H1 (cell line): Measurements from ENCODE around the gene ENPEP. TPM values are rescaled to one million over a fixed set of nuclear protein-coding genes. Genes with fewer than 3 reads are reported as not detected.

ENCODE experiments used
- CTCF ChIA-PET: fragments of 300-600 bp; sonication (Branson Sonifier 250); formaldehyde crosslinking; loops from one replicate; lab custom pipeline; 2021; ENCODE audit not compliant: partially characterized antibody; lab: Charles Lee
- POLR2A ChIA-PET: fragments of 300-600 bp; sonication (Branson Sonifier 250); formaldehyde crosslinking; loops from one replicate; lab custom pipeline; 2021; ENCODE audit warnings: inconsistent platforms; ENCODE audit not compliant: partially characterized antibody; lab: Charles Lee
- DNase-seq, 2 experiments: peaks; one replicate each; pipeline versions ENCODE4 v3.0.0 to v3.0.0-alpha.2; 2010 to 2022; ENCODE audit warnings: low spot score in 2 of 2, low read depth in 1 of 2, mixed read lengths in 1 of 2
- FAIRE-seq: peaks from 2 replicates; lab custom pipeline; 2011; peaks lifted over from hg19 to GRCh38; lab: Jason Lieb, UNC
- H2AFZ ChIP-seq: 2 replicates; pipeline ENCODE4 v1.8.1; 2012; ENCODE audit warnings: low read length, inconsistent platforms
- H2AK5ac ChIP-seq: 2 replicates; pipeline ENCODE4 v1.6.1; 2013; ENCODE audit warnings: low read depth, low read length
- H2BK120ac ChIP-seq: replicated peaks from 2 replicates; pipeline ENCODE3; 2013; ENCODE audit warnings: low read depth, low read length, inconsistent platforms
- H2BK12ac ChIP-seq: 2 replicates; pipeline ENCODE4 v1.6.1; 2013; ENCODE audit warnings: low read depth, low read length
- H2BK15ac ChIP-seq: 2 replicates; pipeline ENCODE4 v1.6.1; 2013; ENCODE audit warnings: low read length
- H2BK20ac ChIP-seq: 2 replicates; pipeline ENCODE4 v1.6.1; 2013; ENCODE audit warnings: low read length
- H2BK5ac ChIP-seq: 2 replicates; pipeline ENCODE4 v1.6.1; 2013; ENCODE audit warnings: low read depth, low read length
- H3K14ac ChIP-seq: 2 replicates; pipeline ENCODE4 v1.6.1; 2013; ENCODE audit warnings: inconsistent platforms; ENCODE audit not compliant: insufficient read length
- H3K18ac ChIP-seq: 2 replicates; pipeline ENCODE4 v1.6.1; 2013; ENCODE audit warnings: low read length; ENCODE audit errors: extremely low read depth
- H3K23ac ChIP-seq: 2 replicates; pipeline ENCODE4 v1.6.1; 2013; ENCODE audit warnings: inconsistent platforms; ENCODE audit not compliant: insufficient read length
- H3K23me2 ChIP-seq: 2 replicates; pipeline ENCODE4 v1.6.1; 2013; ENCODE audit warnings: low read depth, low read length
- H3K27ac ChIP-seq: 2 replicates; pipeline ENCODE4 v1.6.1; 2011; ENCODE audit warnings: low read depth, low read length, inconsistent platforms
- H3K27me3 ChIP-seq, 4 experiments: replicated peaks in 1 of 4; 1 replicate in 1 of 4; 2 replicates in 3 of 4; pipeline versions ENCODE4 v1.6.1 to v1.8.1; 2011 to 2013; ENCODE audit warnings: low read length in 3 of 4, mild to moderate bottlenecking in 3 of 4, inconsistent platforms in 2 of 4, mixed read lengths in 2 of 4, moderate library complexity in 1 of 4; ENCODE audit not compliant: control insufficient read depth in 3 of 4, insufficient read depth in 3 of 4; ENCODE audit errors: extremely low read depth in 1 of 4
- H3K36me3 ChIP-seq, 4 experiments: 2 replicates each; pipeline versions ENCODE4 v1.6.1 to v1.8.1; 2011 to 2013; ENCODE audit warnings: mild to moderate bottlenecking in 4 of 4, low read length in 3 of 4, moderate library complexity in 2 of 4, control low read depth in 1 of 4, inconsistent platforms in 1 of 4; ENCODE audit not compliant: insufficient read depth in 4 of 4, control insufficient read depth in 2 of 4
- H3K4ac ChIP-seq: replicated peaks from 2 replicates; pipeline ENCODE3; 2013; ENCODE audit warnings: low read length, low read depth, mixed read lengths, inconsistent platforms; ENCODE audit not compliant: insufficient read length
- H3K4me1 ChIP-seq, 4 experiments: replicated peaks in 1 of 4; 1 replicate in 1 of 4; 2 replicates in 3 of 4; pipeline versions ENCODE4 v1.6.1 to v1.8.1; 2011 to 2013; ENCODE audit warnings: low read length in 3 of 4, inconsistent platforms in 2 of 4, mixed read lengths in 1 of 4; ENCODE audit not compliant: insufficient read depth in 4 of 4, control insufficient read depth in 3 of 4
- H3K4me2 ChIP-seq, 2 experiments: 2 replicates each; pipeline versions ENCODE4 v1.6.1 to v1.8.1; 2011 to 2013; ENCODE audit warnings: low read depth in 2 of 2, low read length in 2 of 2, control low read depth in 1 of 2, inconsistent platforms in 1 of 2, mild to moderate bottlenecking in 1 of 2; ENCODE audit not compliant: insufficient read depth in 1 of 2
- H3K4me3 ChIP-seq, 4 experiments: fragments of 200-600, 300-600 bp in 1 of 4; sonication (generic), shearing (Covaris generic), sonication (Bioruptor Twin) in 1 of 4; 2 replicates each; pipeline versions ENCODE4 v1.5.1 to v1.8.1; 2011 to 2016; ENCODE audit warnings: low read length in 4 of 4, low read depth in 3 of 4, control low read depth in 2 of 4, inconsistent platforms in 2 of 4, mild to moderate bottlenecking in 2 of 4, mixed read lengths in 1 of 4, moderate library complexity in 1 of 4; ENCODE audit not compliant: insufficient read depth in 2 of 4; ENCODE audit errors: extremely low read depth in 1 of 4
- H3K56ac ChIP-seq: replicated peaks from 2 replicates; pipeline ENCODE3; 2013; ENCODE audit warnings: low read depth, mild to moderate bottlenecking, mixed read lengths, low read length, inconsistent platforms; ENCODE audit not compliant: insufficient read length
- H3K79me1 ChIP-seq: 2 replicates; pipeline ENCODE4 v1.6.1; 2013; ENCODE audit warnings: low read depth, low read length, control low read depth
- H3K79me2 ChIP-seq, 2 experiments: 2 replicates each; pipeline versions ENCODE4 v1.6.1 to v1.8.1; 2012 to 2013; ENCODE audit warnings: low read length in 2 of 2, mild to moderate bottlenecking in 2 of 2, inconsistent platforms in 1 of 2; ENCODE audit not compliant: insufficient read depth in 2 of 2, control insufficient read depth in 1 of 2
- H3K9ac ChIP-seq, 4 experiments: replicated peaks in 1 of 4; 1 replicate in 1 of 4; 2 replicates in 3 of 4; pipeline versions ENCODE4 v1.6.1 to v1.8.1; 2011 to 2013; ENCODE audit warnings: low read depth in 3 of 4, low read length in 3 of 4, control low read depth in 2 of 4, mild to moderate bottlenecking in 2 of 4, moderate library complexity in 2 of 4, inconsistent platforms in 1 of 4; ENCODE audit errors: extremely low read depth in 1 of 4
- H3K9me3 ChIP-seq, 2 experiments: 2 replicates each; pipeline versions ENCODE4 v1.6.1 to v1.8.1; 2012 to 2013; ENCODE audit warnings: mild to moderate bottlenecking in 2 of 2, moderate library complexity in 2 of 2, control low read depth in 1 of 2, inconsistent platforms in 1 of 2, low read depth in 1 of 2, low read length in 1 of 2, mixed read lengths in 1 of 2; ENCODE audit not compliant: insufficient read depth in 2 of 2
- H4K20me1 ChIP-seq, 2 experiments: replicated peaks in 1 of 2; 2 replicates each; pipeline versions ENCODE3 to v1.8.1; 2011 to 2013; ENCODE audit warnings: inconsistent platforms in 2 of 2, low read length in 2 of 2, mild to moderate bottlenecking in 1 of 2; ENCODE audit not compliant: insufficient read depth in 2 of 2, control insufficient read depth in 1 of 2
- H4K5ac ChIP-seq: 2 replicates; pipeline ENCODE4 v1.6.1; 2013; ENCODE audit warnings: low read length, low read depth, mixed read lengths, inconsistent platforms; ENCODE audit not compliant: insufficient read length
- H4K8ac ChIP-seq: 2 replicates; pipeline ENCODE4 v1.8.0; 2013; ENCODE audit warnings: mild to moderate bottlenecking, moderate library complexity, low read length, inconsistent platforms; ENCODE audit not compliant: insufficient read depth; ENCODE audit errors: extremely low read depth
- H4K91ac ChIP-seq: replicated peaks from 2 replicates; pipeline ENCODE3; 2013; ENCODE audit warnings: low read length, mixed read lengths, inconsistent platforms; ENCODE audit not compliant: insufficient read length
- BRCA1 ChIP-seq: IDR thresholded peaks from 2 replicates; pipeline ENCODE4 v1.6.1; 2012; ENCODE audit warnings: low read depth, low read length, improper control_type of control experiment
- HDAC2 ChIP-seq, 2 experiments: fragments of 300-600 bp in 1 of 2; sonication (generic) in 1 of 2; IDR thresholded peaks; 2 replicates each; pipeline ENCODE4 v1.6.1; 2011 to 2012; ENCODE audit warnings: low read depth in 2 of 2, low read length in 2 of 2, mild to moderate bottlenecking in 2 of 2, moderate library complexity in 2 of 2, borderline replicate concordance in 1 of 2, inconsistent platforms in 1 of 2
- HDAC6 ChIP-seq: IDR thresholded peaks from one replicate; pipeline ENCODE4 v1.7.1; 2012; ENCODE audit warnings: low read depth, mild to moderate bottlenecking, inconsistent platforms, low read length, moderate library complexity
- POU5F1 ChIP-seq: IDR thresholded peaks from 2 replicates; pipeline ENCODE4 v1.6.1; 2011; ENCODE audit warnings: low read depth, mild to moderate bottlenecking, low read length, moderate library complexity
- RAD21 ChIP-seq, 2 experiments: IDR thresholded peaks in 1 of 2; conservative IDR thresholded peaks in 1 of 2; 2 replicates each; pipeline ENCODE4 v1.6.1; 2011; ENCODE audit warnings: low read depth in 2 of 2, low read length in 2 of 2, improper control_type of control experiment in 1 of 2, inconsistent platforms in 1 of 2, mild to moderate bottlenecking in 1 of 2, moderate library complexity in 1 of 2
- SAP30 ChIP-seq: fragments of 300-600 bp; sonication (generic); IDR thresholded peaks from 2 replicates; pipeline ENCODE4 v1.7.1; 2012; ENCODE audit warnings: low read length, moderate library complexity, mild to moderate bottlenecking, inconsistent platforms; ENCODE audit not compliant: insufficient read depth, insufficient replicate concordance
- SIN3A ChIP-seq, 2 experiments: IDR thresholded peaks in 1 of 2; conservative IDR thresholded peaks in 1 of 2; 2 replicates each; pipeline ENCODE4 v1.6.1; 2011 to 2012; ENCODE audit warnings: low read length in 2 of 2, improper control_type of control experiment in 1 of 2, low read depth in 1 of 2, mild to moderate bottlenecking in 1 of 2
- SIX5 ChIP-seq: IDR thresholded peaks from 2 replicates; pipeline ENCODE4 v1.6.1; 2011; ENCODE audit warnings: mild to moderate bottlenecking, low read depth, low read length
- SRF ChIP-seq: IDR thresholded peaks from 2 replicates; pipeline ENCODE4 v1.6.1; 2011; ENCODE audit warnings: mild to moderate bottlenecking, low read depth, low read length, moderate library complexity
- TAF7 ChIP-seq: optimal IDR thresholded peaks from 2 replicates; pipeline ENCODE3; 2011; ENCODE audit warnings: low read depth, mild to moderate bottlenecking, inconsistent platforms, low read length, moderate library complexity, borderline replicate concordance
- TBP ChIP-seq: IDR thresholded peaks from 2 replicates; pipeline ENCODE4 v1.6.1; 2011; ENCODE audit warnings: low read depth, low read length, improper control_type of control experiment
- ZNF274 ChIP-seq: IDR thresholded peaks from 2 replicates; pipeline ENCODE4 v1.7.0; 2012; ENCODE audit warnings: low read length, borderline replicate concordance; ENCODE audit errors: extremely low read depth
- WGBS, 2 experiments: shearing (Covaris generic) in 1 of 2; methylation state at CpG; one replicate each; pipeline versions ENCODE4 v1.1.6 to v1.1.7; 2013 to 2015; ENCODE audit warnings: low lambda C conversion rate in 2 of 2, mixed read lengths in 2 of 2, inconsistent platforms in 1 of 2, low coverage in 1 of 2, missing lambda C conversion rate in 1 of 2; ENCODE audit not compliant: insufficient replicate concordance in 2 of 2, insufficient coverage in 1 of 2, insufficient read length in 1 of 2; ENCODE audit errors: extremely low coverage in 1 of 2, missing lambda C conversion rate in 1 of 2; 5-methylcytosine and 5-hydroxymethylcytosine counted together
- polyA plus RNA-seq, 7 experiments: library from polyadenylated mRNA; depleted of rRNA in 3 of 7; stranded (reverse) in 5 of 7; unstranded in 2 of 7; fragments of >200 nt in 5 of 7; fragments of 200-250 nt in 2 of 7; gene quantifications; 1 replicate in 5 of 7; 2 replicates in 1 of 7; 4 replicates in 1 of 7; pipeline versions ENCODE4 v1.2.1 to v1.2.3, GENCODE V29; 2011 to 2013; ENCODE audit warnings: missing spikeins in 2 of 7, mixed read lengths in 2 of 7
- total RNA-seq: library from RNA; stranded (reverse); fragmentation: NEBNext Ultra II Directional; extraction: Animal tissue kit (Norgen Biotek cat#: 25700); gene quantifications from 2 replicates; pipeline ENCODE4 v1.2.1, GENCODE V29; 2021
- TF ChIP-seq, protein P1 (sequence below): IDR thresholded peaks from 2 replicates; pipeline ENCODE4 v1.6.1; 2012; ENCODE audit warnings: inconsistent platforms

The ENPEP gene
- total and polyA plus RNA-seq, 2 of the 8 experiments (the other 6 are each of a cell fraction or from before 2014, with no cell fraction given), result 0.09 to 0.61 TPM

DNA sequence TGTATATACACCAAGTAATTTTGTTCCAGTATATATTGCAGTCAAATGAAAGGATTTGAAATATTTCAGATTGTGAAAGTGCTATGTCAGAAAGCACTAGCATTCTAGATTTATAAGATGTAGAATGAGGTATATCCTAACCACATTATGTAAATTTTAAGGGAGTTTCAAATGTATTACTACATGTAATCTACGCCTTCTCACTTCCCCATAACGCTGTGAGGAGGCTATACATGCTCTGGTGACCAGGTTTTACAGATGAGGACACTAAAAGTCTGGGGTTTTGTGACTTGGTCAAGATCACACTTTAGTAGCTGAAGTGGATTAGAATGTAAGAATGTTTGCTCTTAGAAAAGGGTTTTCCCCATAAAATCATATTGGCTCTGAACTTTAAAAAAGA lies 8.1 kb downstream of the ENPEP start:
- H3K9ac ChIP-seq, result no peak overlapping the region
- 98% methylated on average over 2 of the region's 2 CpGs; no CpG with 5 or more reads in 1 of the 2 experiments for WGBS, 2 experiments
- TF ChIP-seq SAP30, result no peak
- TF ChIP-seq RAD21 (IDR thresholded peaks at IDR 0.05 in 1 of 2, conservative IDR thresholded peaks at IDR 0.05 in 1 of 2; ENCODE audit: low read depth in 2 of 2, low read length in 2 of 2), result no peak
- no peak for TF ChIP-seq SIN3A (conservative IDR thresholded peaks at IDR 0.05 in 1 of 2, IDR thresholded peaks at IDR 0.05 in 1 of 2; ENCODE audit: low read depth in 1 of 2, low read length in 2 of 2)
- TF ChIP-seq TBP, result no peak
- TF ChIP-seq BRCA1, result no peak
- TF ChIP-seq HDAC6, result no peak
- TF ChIP-seq SIX5, result no peak
- TF ChIP-seq ZNF274, result no peak
- no peak for TF ChIP-seq SRF
- no peak for TF ChIP-seq POU5F1
- TF ChIP-seq, protein P1, sequence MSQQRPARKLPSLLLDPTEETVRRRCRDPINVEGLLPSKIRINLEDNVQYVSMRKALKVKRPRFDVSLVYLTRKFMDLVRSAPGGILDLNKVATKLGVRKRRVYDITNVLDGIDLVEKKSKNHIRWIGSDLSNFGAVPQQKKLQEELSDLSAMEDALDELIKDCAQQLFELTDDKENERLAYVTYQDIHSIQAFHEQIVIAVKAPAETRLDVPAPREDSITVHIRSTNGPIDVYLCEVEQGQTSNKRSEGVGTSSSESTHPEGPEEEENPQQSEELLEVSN, result no peak
- TF ChIP-seq HDAC2 (IDR thresholded peaks at IDR 0.05; ENCODE audit: borderline replicate concordance in 1 of 2, low read depth in 2 of 2, low read length in 2 of 2), result no peak
- TF ChIP-seq TAF7, result no peak

More for the DNA sequence above, 8.1 kb downstream of the ENPEP start:
- Histone ChIP-seq H3K79me1 (no peaks in the 10 kb centered on the region), H3K4me1 (peaks cover 0 to 9% (median under 1%) of the 10 kb centered on the region in 4 experiments; a peak in 4 of 7 replicates), H3K18ac (no peak overlapping the region), H2AFZ (no peak overlapping the region), H2BK12ac (no peak overlapping the region), H3K9me3 (no peaks in the 10 kb centered on the region), H3K27me3 (no peaks in the 10 kb centered on the region), H4K20me1 (no peaks in the 10 kb centered on the region), H3K23ac (no peak overlapping the region), H2BK15ac (no peak overlapping the region), H4K91ac (no peak overlapping the region), H2AK5ac (no peak overlapping the region), H4K8ac (no peak overlapping the region), H3K79me2 (no peaks in the 10 kb centered on the region), H3K4me2 (no peak overlapping the region), H4K5ac (no peak overlapping the region), H3K56ac (no peak overlapping the region), H3K4me3 (no peak overlapping the region), H2BK120ac (no peak overlapping the region), H2BK20ac (no peak overlapping the region), H3K23me2 (no peaks in the 10 kb centered on the region), H3K36me3 (no peaks in the 10 kb centered on the region), H3K14ac (no peak overlapping the region), H3K4ac (no peak overlapping the region), H2BK5ac (no peak overlapping the region), H3K27ac (no peak overlapping the region)
- DNase-seq (no peak), FAIRE-seq (no peak)
- ChIA-PET CTCF (interaction anchor here (1.7 to 1.9 kb wide), 2 partner anchors 25 to 33 kb away, joined by 3 to 7 read pairs; no protein-coding TSS in a partner anchor), POLR2A (no interaction called here)
